ENCODE measurements around the gene SETD2.
"Not testable (repeated sequence)": the region's sequence is repeated elsewhere in the genome, so short reads cannot be mapped to it uniquely, and the experiment has no call there.

GRCh38 chr3:47037302-47037701 lies 126.6 kb downstream of the SETD2 start:
- not testable (repeated sequence) for TF ChIP-seq JUND (IDR thresholded peaks at IDR 0.05); MAX (IDR thresholded peaks at IDR 0.05; ENCODE audit: low read depth); POLR2AphosphoS5 (IDR thresholded peaks at IDR 0.05; ENCODE audit: low read depth, low read length); REST (IDR thresholded peaks at IDR 0.05; ENCODE audit: low read depth, low read length); CTCF (IDR thresholded peaks at IDR 0.05); SIN3A (IDR thresholded peaks at IDR 0.05; ENCODE audit: borderline replicate concordance, low read depth, low read length); NRF1 (IDR thresholded peaks at IDR 0.05; ENCODE audit: low read depth, low read length); TAF1 (IDR thresholded peaks at IDR 0.05; ENCODE audit: borderline replicate concordance, low read depth, low read length)
